ENCODE data around the gene APLNR.

DNA sequence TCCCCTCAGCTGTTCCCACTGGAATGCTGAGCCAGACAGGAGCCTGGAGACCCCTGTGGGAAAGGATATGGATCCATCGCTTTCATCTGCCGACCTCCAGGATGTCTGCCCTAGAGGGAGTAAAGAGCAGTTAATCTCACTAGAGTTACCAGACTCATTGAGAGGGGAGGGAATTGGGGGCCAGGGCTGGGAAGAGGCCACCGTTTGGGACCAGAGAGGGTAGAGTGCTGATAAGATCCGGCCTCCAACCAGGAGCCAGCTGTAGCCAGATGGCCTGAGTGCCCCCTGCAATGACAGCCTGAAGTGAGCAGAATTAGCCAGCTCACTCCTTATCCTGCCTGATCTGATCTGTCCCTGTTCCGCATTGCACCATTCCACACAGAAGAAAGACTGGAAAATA, 3.7 kb upstream of the APLNR start:
- TF ChIP-seq POLR2A (IDR thresholded peaks at IDR 0.05; ENCODE audit: borderline replicate concordance, extremely low read depth, insufficient read depth, insufficient read length) = no peak
- TF ChIP-seq SRF (IDR thresholded peaks at IDR 0.05; ENCODE audit: low read depth) = no peak
- TF ChIP-seq SIN3A (IDR thresholded peaks at IDR 0.05; ENCODE audit: low read depth) = no peak
- TF ChIP-seq, protein P1, sequence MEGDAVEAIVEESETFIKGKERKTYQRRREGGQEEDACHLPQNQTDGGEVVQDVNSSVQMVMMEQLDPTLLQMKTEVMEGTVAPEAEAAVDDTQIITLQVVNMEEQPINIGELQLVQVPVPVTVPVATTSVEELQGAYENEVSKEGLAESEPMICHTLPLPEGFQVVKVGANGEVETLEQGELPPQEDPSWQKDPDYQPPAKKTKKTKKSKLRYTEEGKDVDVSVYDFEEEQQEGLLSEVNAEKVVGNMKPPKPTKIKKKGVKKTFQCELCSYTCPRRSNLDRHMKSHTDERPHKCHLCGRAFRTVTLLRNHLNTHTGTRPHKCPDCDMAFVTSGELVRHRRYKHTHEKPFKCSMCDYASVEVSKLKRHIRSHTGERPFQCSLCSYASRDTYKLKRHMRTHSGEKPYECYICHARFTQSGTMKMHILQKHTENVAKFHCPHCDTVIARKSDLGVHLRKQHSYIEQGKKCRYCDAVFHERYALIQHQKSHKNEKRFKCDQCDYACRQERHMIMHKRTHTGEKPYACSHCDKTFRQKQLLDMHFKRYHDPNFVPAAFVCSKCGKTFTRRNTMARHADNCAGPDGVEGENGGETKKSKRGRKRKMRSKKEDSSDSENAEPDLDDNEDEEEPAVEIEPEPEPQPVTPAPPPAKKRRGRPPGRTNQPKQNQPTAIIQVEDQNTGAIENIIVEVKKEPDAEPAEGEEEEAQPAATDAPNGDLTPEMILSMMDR (IDR thresholded peaks at IDR 0.05 in 2 of 3, conservative IDR thresholded peaks at IDR 0.05 in 1 of 3; ENCODE audit: borderline replicate concordance in 1 of 3, insufficient read depth in 1 of 3, low read depth in 2 of 3, low read length in 2 of 3) = no peak

Data from HCT116 (cell line).